Activated CD8-positive, alpha-beta memory T cell treated with anti-CD3 and anti-CD28 coated beads for 24 hours (primary cell): Measurements from ENCODE around the gene SH3BGRL2.
"Not testable (repeated sequence)": the region's sequence is repeated elsewhere in the genome, so short reads cannot be mapped to it uniquely, and the experiment has no call there.

Experiments used
- DNase-seq: peaks from one replicate; pipeline ENCODE4 v3.0.0-alpha.2; 2020

Gene SH3BGRL2

DNA sequence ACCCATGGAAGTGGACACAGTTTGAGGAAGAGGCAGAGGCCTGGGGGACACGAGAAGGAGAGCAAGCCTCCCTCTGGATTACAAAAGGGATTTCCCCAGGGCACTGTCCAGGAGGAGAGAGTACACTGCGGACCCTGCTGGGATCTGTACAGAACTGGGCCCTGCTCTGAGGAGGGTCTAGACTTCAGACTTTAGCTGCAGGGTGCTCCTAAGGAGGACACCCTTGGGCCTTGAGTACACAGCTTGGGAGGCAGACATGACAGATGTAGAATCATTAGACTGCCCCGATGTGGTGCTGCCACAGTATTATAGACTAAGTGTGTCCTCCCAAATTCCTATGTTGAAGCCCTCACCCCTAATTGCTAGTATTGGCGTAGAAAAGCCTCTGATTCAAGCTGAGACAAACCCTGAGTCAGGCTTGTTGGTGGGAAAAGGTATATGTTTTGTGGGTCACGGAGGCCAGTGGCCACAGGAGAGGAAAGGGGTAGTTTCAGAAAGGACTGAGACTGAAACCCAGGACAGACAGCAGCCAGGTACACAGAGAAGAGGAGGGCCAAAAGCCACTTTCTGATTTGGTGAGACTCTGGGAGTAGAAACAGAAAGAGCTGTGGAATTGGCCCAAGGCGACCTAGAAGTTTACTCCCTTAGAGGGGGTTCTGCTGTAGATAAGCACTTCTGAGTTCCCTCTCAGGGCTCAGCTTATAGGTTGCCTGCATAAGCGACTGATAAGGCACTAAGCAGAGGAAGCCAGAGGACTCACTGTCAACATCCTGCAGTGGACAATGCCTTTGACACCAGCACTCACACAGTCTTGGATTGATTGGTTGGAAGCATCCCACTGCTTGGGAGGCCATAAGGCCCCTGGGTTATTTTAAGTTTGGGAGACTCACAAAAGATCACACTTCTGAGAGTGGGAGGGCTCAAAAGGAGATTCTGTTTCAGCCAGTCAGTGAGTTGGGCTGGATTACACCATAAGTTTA lies 16.5 kb upstream of the SH3BGRL2 start:
- DNase-seq, result no peak

DNA sequence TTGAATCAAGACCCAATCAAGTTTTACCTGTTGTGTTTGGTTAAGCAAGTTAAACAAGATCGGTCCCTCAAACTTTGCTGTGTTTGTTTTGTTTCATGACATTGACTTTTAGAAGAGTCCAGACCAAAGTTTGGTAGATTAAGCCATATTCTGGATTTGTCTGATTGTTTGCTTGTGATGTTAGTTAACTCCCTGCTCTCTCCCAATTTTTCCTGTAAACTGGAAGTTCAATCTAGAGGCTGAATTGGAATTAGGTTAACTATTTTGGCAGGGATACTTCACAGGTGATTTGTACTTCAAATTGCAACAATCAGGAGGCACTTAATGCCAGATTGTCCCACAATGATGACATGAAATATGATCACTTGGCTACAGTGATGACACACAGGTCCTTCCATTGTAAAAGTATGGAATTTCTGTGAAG lies 13.6 kb upstream of the SH3BGRL2 start:
- no peak for DNase-seq

DNA sequence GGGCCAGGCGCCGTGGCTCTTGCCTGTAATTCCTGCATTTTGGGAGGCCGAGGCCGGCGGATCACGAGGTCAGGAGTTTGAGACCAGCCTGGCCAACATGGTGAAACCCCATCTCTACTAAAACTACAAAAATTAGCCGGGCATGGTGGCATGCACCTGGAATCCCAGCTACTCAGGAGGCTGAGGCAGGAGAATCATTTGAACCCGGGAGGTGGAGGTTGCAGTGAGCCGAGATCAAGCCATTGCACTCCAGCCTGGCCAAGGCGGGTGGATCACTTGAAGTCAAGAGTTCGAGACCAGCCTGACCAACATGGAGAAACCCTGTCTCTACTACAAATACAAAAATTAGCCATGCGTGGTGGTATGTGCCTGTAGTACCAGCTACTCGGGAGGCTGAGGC lies 12.7 kb upstream of the SH3BGRL2 start:
- not testable (repeated sequence) for DNase-seq

DNA sequence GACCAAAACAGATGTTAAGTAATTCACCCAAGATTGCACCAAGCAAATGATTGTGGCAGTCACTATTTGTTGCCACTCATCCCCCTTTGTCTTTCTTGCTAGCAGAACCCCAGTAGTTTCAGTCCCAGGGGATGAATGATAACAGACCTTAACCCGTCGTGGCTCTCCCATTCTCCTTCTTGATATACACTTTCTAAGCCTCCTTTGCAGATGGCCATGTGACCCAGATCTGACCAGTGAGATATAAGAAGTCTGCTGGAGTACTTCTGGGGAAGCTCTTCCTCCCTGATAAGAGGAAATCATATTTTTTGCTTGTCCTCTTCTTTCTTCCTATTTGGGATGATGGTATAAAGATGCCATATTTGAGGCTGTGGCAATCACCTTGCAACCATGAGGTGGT lies 9.6 kb upstream of the SH3BGRL2 start:
- DNase-seq, result no peak

DNA sequence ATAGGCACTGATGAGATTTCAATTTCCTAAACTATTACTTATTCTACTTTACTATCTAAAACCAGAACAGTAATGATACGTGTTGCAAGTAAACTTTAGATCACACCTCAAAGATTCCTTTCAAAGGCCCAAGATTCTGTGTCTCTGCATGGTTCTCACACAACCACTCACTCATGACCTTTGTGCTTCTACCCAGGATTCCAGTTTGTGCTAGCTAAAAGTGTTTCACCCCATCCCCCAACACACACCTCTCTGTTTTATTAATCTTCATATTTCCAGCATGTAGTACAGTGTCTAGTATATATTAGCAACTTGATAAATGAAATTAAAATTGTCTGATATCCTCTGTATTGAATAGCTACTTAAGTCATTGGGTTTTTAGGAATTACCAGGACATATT lies 8.8 kb upstream of the SH3BGRL2 start:
- no peak for DNase-seq

DNA sequence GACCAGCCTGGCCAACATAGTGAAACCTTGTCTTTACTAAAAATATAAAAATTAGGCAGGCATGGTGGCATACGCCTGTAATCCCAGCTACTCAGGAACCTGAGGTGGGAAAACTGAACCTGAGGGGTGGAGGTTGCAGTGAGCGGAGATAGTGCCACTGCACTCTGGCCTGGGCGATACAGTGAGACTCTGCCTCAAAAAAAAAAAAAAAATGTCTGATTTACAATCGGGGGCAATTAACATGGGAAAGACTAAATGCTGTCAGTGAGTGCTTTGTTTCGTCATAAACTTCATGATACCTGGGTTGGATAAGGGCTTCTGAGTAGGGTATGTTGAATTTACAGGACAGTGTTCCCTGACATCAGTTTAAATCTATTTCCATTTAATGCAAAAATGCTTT lies 8.0 kb upstream of the SH3BGRL2 start:
- DNase-seq, result no peak

DNA sequence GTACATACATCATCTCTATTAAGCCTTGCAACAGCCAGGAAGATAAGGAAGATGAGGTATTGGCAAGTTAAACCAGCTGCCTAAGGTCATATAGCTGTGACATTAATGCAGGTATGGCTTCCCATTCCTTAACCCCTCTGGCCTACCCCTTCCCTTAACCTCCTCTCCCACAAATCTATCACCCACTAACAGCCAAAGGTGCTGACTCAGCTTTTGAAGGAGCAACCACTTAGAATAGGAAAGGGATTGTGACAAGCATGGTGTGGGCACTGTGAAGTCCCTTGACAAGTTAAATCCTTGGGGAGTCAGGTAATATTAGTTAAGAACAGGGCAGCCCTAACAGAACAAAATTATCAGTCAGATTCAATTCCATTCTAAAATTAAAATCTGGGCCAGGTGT lies 5.4 kb upstream of the SH3BGRL2 start:
- no peak for DNase-seq

DNA sequence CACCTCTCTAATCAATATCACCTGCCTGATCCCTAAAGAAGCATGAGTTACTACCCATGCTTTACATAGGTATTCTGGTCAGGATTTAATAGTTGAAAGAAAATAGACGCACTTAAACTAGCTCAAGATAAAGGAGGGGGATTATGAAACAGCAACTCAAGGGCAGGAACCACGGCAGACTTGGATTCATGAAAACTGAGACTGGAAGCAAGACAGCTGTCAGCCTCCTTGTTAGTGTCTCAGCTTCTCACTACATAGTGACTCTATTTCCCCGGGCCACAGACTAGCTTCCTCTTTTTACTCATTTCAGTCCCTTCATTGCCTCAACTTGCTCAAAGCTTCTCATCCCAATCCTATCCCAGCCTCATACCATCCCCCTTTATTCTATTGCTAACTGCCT lies 4.3 kb upstream of the SH3BGRL2 start:
- no peak for DNase-seq

DNA sequence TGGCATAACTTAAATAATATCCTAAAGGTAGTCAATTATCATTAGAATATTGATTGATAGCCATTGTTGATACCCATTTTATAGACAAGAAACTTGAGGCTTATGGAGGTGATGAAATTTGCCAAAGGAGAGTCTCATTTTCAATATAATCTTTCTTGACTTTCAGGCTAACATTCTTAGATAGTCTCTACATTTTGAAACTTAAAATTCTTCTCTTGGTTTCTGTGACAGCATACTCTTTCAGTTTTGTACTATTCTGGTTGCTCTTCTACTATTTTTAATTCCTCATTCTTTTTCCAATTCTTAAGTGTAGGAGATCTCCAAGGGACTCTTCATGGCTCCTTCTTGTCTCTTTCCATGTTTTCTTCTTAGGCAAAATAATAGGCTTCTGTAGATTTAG lies 3.7 kb upstream of the SH3BGRL2 start:
- DNase-seq, result no peak

DNA sequence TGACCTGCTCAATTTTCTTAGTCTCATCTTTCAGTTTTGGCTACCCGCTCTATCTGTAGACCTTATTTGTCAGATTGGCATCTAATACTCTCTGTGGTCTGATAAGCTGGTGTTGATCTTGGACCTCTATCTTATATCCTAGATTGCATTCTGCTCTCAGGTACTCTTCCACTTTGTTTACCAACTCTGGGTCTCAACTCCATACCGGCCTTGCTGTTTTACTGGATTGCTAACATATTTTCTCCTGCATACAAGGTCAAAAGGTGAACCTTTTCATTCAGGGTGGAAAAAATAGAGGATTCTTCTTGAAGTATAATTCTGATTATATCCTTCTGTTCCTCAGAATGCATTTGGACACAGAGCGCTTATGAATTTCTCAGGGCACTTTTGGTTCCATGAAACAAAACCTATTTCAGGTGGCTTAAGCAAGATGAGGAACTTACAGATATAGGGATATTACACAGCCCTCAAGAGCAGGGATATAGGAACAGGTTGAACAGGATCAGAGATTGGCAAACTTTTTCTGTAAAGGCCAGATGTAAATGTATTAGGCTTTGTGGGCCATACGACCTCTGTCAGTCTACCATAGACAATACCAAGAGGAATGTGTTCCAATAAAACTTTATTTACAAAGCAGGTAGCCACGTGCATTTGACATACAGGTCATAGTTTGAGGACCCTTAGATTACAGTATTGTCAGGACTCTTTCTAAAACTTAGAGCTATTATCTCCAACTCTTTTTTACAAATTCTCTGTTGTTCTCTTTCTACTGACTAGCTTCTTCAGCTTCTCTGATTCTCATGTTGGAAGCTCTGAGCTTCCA lies 2.5 kb upstream of the SH3BGRL2 start:
- DNase-seq, result no peak

DNA sequence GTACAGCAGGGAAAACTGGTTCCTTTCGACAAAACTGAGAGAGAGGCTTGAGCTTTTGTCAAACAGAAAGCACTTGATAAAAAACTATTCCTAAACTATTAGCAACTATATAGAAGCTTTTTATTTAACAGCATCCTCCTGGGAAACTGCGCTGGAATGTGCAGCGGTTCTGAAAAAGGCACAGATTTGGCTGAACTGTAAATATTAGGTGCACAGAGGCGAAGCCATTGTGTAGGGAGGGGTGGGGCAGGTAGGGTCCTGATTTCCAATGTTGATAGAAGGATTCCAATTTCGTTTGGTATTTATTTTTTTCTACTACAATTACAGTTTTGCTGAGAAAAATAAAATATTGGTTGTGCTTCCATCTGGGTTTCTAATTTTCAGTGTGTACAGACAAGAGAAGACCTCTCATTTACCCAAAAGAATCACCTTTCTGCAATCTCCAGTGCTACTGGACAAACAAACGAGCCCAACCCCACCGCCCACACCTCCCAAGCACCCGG lies 698 bp upstream of the SH3BGRL2 start:
- no peak for DNase-seq

DNA sequence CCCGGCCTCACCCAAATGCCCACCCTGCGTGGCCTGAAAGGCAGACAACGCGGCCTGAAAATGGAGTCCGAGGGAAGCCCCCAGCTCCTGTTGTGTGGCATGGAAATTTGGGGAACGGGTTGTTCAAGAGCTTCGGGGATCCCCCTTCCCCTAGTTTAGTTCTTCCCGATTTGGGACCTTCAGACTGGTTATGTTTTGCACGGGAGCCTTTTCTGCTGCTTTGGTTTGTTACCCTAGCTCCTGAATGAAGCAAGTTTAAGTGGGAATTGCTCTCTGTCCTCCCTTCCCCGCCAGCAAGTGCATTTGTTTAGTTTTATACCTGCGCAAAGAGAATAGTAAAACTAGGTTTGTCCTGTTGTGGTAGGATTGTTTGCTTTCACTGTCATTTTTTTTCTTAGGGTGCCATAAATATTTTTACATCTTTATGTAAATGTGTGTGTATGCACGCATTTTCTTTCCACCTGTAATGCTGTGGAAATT lies 604 bp downstream of the SH3BGRL2 start:
- no peak for DNase-seq

DNA sequence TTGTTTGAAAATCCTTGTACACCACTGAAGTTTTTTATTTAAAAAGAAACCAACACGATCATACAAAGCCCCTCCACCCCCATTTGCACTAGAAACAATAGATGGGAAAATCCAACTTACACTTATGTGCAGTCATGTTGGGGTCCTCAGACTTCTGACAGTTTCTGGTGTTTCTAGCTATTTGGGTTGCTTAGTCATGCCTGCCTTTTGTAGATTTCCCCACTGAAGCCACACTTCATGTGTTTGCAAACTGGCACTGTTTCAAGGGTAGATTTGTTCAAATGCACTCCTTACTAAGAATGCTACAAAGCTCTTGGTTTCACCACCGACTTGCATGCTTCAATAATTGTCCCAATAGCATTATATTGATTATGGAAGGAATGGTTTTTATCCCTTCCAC lies 1.5 kb downstream of the SH3BGRL2 start:
- DNase-seq, result no peak

DNA sequence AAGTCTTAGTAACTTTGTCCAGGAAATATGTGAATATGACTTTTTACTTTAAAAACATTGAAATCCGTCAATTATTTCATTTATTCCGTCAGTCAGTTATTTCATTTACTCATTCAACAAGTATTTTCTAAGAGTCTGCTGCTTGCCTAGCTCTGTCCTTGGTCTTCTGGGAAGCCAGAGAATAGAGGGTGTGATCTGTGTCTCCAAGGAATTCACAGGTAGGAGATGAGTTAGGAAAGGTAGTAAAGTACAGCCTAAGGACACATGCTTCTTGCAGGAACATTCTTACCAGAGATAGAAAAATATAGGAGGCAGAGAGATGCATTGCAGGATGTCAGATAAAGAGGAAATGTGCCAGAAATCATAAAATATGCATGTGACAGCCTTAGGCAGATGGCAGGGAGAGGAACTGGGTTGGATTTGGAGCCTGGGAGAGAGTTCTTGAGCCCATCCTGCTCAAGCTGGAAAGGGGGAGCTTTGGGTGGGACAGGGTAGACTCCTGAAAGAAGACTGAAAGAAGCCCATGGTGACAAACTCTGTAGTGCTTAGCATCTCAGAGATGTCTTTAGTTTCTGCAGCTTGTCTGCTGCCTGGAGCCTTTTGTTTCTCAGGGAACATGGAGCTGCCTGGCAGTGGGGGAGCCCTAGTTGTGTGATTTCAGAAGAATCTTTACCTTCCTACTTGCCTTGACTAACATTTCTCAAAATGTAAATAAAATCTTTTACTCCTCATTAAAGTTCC lies 3.5 kb downstream of the SH3BGRL2 start:
- DNase-seq, result no peak

DNA sequence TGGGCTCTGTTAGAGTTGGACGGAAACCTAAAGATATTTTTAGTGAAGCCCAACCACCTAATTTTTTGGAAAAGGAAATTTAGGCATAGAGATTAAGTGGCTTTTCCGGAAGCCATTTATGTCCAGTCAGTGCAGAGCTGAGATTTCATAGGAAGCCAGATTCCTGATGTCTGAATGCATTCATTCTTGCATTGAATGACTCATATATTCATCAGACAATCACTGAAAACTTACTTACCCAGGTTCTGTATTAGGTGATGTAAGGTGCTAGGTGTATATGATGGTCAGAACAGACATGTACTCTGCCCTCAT lies 4.1 kb downstream of the SH3BGRL2 start:
- no peak for DNase-seq

DNA sequence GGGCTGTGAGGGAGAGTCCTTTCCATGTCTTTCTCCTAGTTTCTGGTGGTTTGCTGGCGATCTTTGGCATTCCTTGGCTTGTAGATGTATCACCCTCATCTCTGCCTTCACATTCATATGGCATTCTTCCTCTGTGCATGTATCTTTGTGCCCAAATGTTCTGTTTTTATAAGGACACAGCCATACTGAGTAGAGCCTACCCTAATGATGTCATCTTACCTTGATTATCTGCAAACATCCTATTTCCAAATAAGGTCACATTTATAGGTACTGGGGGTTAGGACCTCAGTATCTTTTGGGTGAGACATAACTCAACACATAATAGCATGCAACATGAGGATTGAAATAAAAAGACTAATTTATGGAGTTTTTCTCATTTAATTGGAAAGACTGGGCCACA lies 5.5 kb downstream of the SH3BGRL2 start:
- no peak for DNase-seq

DNA sequence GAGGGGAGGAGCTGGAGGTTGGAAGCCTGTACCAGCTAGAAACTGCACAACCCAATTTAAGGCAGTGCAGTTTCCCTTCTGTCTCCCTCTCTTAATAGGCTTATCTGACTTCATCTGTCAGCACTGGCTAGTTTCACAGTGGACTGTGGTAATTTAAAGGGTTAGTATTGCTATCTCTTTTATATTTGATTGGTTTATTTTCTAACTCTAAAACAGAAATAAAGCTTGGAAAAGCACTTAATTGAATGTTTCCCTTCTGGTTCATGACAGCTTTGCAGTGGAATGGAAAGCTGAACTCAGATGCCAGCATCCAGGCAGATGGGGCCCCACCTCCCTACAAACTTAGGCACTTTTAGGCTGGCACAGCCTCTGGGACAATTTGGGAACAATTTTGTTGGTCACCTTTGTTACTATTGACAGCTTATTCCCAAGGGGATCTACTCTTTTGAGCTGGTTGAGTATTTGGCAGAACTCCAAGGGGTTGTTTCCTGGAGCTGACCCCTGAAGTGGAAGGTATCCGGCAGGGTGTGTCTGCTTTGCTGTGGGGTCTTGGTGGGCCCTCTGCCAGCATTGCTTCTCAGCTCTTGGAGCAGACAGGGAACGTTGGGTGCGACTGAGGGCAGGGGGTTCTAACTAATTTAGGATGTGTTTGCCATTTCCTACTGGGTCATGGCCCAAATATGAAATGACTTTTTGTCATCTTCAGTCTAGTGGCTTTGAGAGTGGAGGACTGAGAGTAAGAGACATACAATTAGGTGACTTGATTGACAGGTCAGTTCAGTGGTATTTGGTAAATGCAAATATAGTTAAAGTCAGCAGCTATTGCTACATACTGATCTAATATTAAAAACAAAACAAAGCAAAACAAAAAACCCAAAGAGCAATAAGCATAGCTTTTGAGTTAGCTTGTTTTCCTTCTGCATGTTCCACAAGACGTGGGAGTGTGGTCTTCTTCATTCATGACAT lies 9.3 kb downstream of the SH3BGRL2 start:
- no peak for DNase-seq

DNA sequence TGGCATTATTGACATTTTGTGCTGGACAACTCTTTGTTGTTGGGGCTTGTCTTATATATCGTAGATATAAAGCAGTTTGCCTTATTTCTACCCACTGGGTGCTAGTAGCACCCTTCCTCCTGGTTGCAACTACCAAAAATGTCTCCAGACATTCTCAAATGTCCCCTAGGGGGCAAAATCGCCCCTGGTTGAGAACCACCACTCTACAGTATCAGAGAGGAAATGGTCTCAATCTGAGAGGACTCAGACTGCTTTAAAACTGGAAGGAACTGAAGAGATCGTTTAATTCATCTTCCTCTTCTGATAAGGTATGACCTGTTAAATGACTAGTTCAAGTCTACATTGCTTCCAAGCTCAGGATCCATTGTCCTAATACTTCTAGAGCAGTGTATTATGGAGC lies 14.9 kb downstream of the SH3BGRL2 start:
- DNase-seq, result peak; percentile 61

DNA sequence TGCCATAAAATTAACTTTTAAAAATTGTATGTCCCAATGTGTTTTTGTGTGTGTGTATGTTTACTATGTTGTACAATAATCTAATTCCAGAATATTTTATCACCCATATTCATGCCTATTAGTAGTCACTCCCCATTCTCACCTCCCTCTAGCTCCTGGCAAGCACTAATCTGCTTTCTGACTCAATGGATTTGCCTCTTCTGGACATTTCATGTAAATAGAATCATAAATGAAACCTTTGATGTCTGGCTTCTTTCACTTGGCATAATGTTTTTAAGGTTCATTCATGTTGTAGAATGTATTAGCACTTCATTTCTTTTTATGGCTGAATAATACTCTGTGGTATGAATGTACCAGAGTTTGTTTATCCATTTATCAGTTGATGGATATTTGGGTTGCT lies 15.4 kb downstream of the SH3BGRL2 start:
- DNase-seq, result no peak

DNA sequence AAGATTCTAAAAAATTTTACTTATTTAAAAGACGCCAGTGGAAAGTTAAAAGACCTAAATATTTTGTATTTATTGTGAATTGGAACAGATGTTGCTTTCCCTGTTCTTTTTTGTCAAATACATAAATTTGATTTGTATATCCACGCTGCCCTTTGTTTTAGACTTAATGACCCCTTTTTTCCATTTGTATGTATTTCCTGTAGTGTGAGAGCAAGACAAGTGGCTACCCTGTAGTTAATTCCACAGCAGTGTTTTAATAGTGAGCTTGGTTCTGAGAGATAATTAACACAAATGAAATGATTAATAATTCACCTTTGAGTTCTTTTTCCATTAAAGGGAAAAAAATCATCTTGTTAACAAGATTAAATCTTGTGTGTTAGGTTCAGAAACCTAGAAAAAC lies 16.6 kb downstream of the SH3BGRL2 start:
- no peak for DNase-seq

DNA sequence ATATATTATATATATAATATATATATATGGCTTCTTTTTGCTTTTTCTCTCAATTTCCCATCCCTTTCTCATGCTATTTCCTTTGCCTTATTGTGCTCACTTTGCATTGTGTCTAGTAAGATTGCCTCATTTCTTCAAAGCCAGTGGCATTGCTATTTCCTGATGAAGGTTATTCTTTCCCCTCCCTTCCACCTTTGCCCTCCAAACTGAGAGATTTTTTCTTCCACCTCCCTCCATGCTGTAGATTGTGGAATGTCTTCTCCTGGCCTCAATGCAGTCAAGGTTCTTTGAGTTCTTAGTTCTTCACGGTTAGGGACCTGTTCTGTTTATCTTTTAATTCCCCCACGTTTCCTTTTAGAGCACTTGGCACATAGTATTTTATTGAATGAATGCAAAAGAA lies 17.2 kb downstream of the SH3BGRL2 start:
- DNase-seq, result no peak

DNA sequence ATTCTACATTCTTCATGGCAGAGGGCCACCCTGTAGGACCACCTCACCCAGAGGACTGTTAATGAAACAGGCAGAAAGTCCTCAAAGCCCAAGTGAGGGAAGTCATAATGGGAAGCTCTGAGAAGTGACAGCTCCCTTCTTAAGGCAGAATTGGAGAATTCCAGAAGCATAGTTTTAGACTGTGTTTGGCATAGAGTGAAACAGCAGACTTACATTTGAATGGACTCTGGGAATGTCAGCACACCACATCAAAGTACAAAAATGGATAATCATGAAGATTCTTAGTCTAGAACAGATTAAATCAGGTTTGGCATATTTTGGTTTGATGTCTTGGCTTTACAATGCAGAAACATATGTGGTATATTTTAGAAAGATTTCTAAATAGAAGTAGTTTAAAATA lies 17.9 kb downstream of the SH3BGRL2 start:
- no peak for DNase-seq
